GM12873 (cell line): Measurements from ENCODE around the gene STK25.

Experiments
- TF ChIP-seq, protein P1 (sequence below): IDR thresholded peaks from 2 replicates; pipeline ENCODE4 v1.5.1; 2012; ENCODE audit warnings: low read depth, mild to moderate bottlenecking, moderate library complexity, low read length, control low read depth; ENCODE audit not compliant: insufficient read depth; ENCODE audit errors: missing control alignments

The STK25 gene

DNA sequence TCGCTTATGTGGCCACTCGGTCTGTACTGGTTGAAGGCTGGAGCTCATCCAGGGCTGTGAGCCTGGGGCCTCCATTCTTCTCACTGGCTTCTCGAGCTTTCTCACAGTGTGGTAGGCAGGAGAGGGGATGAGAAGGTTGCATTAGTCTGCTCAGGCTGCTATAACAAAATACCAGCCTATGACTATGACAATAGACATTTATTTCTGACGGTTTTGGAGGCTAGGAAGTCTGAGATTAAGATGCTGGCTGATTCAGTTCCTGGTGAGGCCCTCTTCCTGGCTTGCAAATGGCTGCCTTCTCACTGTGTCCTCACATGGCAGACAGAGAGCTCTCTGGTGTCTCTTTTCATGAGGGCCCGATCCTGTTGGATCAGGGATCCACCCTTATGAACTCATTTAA lies 6.2 kb upstream of the STK25 start:
- TF ChIP-seq, protein P1, sequence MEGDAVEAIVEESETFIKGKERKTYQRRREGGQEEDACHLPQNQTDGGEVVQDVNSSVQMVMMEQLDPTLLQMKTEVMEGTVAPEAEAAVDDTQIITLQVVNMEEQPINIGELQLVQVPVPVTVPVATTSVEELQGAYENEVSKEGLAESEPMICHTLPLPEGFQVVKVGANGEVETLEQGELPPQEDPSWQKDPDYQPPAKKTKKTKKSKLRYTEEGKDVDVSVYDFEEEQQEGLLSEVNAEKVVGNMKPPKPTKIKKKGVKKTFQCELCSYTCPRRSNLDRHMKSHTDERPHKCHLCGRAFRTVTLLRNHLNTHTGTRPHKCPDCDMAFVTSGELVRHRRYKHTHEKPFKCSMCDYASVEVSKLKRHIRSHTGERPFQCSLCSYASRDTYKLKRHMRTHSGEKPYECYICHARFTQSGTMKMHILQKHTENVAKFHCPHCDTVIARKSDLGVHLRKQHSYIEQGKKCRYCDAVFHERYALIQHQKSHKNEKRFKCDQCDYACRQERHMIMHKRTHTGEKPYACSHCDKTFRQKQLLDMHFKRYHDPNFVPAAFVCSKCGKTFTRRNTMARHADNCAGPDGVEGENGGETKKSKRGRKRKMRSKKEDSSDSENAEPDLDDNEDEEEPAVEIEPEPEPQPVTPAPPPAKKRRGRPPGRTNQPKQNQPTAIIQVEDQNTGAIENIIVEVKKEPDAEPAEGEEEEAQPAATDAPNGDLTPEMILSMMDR: no peak

DNA sequence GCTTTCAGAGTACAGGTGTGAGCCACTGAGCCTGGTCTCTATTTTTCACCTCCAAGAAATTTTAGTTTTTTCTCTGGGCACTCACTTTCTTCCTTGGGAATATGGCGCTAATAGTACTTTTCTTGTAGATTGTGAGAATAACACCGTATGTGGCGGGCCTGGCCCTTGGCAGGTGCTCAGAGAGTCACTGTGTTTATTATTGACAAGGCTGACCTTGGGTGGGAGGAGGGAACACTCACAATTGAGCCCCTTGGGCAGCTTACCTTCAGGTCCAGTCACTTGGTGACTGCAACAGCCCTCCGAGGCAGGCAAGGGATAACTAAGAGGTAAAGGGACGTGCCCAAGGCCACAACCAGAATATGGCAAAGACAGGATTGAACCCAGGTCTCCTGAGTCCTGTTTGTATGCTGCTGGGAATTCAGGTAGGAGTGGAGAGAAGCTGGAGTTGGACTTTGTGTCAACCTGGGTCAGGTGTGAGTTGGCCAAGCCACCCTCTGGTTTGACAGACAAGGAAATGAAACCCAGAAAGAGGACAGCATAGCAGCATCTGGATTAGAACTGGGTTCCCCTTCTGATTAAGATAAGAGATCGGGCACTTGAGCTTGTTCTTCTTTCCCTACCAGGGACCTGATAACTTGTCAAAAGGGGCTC lies 2.8 kb upstream of the STK25 start:
- TF ChIP-seq, protein P1: no peak

DNA sequence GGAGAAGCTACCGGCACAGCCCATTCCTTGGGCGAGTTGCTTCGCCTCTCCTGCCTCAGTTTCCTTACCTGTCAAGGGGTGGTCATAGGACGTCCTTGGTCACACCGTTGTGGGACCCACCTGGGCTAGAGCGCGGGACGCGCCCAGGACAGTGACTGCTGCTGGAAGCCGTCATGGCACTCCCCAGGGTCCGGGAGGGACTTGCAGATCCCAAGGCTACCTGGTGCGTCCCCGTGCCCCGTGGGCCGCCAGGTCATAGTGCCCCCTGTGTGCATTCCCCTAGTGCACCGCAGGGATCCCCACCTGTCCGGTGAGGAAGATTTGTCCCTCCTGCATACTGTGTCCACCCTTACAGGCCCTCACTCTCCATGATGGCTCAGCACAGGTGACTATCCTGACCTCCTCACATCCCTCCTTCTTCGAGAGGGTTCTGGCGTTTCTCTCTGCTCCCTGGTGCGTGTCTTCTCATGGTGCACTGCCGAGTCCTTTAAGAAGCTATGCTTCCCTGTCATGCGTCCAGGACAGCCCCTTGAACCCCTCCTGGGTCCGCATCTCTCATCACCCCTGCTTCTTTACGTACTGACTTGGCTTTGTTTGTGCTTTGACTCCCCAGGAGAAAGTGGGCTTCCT lies 886 bp upstream of the STK25 start:
- TF ChIP-seq, protein P1: peak; percentile 5

DNA sequence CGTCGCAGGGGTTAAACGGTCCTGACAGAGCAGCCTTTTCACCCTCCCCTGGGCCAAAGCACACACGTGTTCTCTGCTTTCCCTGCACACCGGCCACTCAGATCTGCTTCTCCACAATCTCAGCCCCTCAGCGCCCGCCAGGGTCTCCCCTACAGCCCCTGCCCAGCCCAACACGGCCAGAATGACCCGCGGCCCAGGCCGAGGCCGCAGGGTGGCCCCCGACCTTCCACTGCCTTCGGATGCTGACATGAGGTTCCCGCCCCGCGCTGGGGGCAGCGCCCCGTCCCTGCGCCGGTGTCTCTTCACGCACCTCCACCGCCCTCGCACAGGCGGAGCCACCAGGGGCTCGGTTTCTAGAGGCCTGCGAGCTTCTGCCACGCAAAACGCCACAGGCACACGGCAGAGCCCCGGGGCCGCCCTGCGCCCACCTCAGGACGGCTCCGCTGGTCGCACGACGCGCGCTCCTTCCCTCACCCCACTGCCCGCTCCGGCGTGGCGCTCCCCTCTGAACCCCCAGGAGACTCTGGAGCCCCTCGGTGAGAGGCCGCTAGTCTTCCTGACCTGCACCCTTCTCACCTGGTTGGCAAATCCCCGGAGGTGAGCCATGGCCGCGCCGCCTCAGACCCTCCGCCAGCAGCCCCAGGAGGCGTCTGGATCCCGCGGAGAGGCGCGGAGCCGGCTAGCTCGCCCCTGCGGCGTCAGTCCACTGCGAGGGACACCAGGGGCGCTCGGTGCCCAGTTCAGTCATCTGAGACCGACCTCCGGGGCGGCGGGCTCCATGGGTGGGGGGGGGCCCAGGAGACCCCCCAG lies 749 bp downstream of the STK25 start:
- TF ChIP-seq, protein P1: no peak

DNA sequence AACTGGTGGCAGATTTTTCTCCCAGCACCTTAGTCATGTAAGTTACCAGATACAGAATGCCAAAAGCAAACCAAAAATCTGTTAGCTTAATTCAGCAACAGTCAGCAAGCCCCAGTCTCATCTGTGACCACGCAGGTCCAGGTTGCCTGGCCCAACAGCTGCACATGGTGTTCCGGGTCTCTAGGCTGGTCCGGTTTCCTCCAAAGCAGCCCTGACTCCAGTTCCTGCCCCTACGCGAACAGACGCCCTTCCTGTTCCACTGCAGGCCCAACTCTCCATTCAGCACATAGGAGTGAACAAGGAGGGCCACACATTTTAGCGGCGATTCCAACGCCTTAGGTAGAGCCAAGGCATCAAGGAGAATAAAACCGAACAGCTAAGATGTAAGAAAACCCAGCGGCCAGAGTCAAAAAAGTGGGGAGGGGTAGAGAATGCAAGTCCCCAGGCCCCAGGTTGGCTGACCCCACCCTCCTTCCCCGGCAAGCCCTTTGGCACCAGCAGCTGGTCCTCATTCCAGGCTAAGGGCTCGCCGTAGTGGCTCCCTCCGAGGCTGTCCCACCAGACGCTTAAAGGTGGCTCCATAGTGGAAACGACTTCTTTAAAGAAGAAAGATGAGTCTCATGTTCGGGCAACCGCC lies 1.5 kb downstream of the STK25 start:
- TF ChIP-seq, protein P1: no peak

DNA sequence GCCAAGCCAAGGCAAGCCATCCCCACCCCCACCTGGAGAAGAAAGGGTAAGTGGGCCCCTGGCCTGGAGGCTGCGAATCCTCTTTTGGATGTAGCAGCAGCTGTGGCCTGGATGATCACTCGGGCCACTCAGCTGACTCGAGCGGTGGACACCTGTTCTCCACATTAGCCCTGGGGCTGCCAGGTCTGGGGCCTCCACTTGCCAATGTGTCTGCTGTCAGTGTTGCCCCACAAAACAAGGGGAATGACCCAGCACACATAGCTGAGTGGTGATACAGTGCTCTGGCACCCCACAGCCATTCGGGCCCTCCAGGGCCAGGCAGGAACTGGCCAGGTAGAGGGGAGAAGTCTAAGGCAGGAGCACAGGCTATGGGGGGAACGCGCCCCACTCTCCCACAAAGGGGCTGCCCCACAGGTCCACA lies 2.6 kb downstream of the STK25 start:
- TF ChIP-seq, protein P1: no peak
